GM23338 (cell line): Measurements from ENCODE around the gene ULK4. TPM values are rescaled to one million over a fixed set of nuclear protein-coding genes. Genes with fewer than 3 reads are reported as not detected.

Experiments used
- ATAC-seq: fragments of 200-7000 bp; cut with Tn5 transposase; 3 replicates; pipeline ENCODE4 v1.9.1; 2020
- DNase-seq: peaks from one replicate; pipeline ENCODE4 v3.0.0-alpha.2; 2015; ENCODE audit warnings: low spot score
- H2AFZ ChIP-seq: fragments of 200-600 bp; sonication (generic); 2 replicates; pipeline ENCODE4 v1.8.0; 2016; ENCODE audit warnings: antibody characterized with exemption, mild to moderate bottlenecking, moderate library complexity
- H3F3A ChIP-seq: fragments of 200-600 bp; sonication (generic); replicated peaks from 2 replicates; pipeline ENCODE4 v1.8.0; 2017; ENCODE audit warnings: antibody characterized with exemption, mixed run types, low read depth
- H3K27ac ChIP-seq: fragments of 200-600 bp; sonication (generic); 2 replicates; pipeline ENCODE4 v1.6.1; 2016; ENCODE audit warnings: low read depth
- H3K27me3 ChIP-seq: fragments of 200-600 bp; sonication (generic); 2 replicates; pipeline ENCODE4 v1.8.0; 2016; ENCODE audit warnings: mild to moderate bottlenecking, mixed run types, moderate library complexity; ENCODE audit not compliant: insufficient read depth
- H3K36me3 ChIP-seq: fragments of 200-600 bp; sonication (generic); 2 replicates; pipeline ENCODE4 v1.8.0; 2016; ENCODE audit warnings: mild to moderate bottlenecking; ENCODE audit not compliant: insufficient read depth
- H3K4me1 ChIP-seq: fragments of 200-600 bp; sonication (generic); 2 replicates; pipeline ENCODE4 v1.8.0; 2016; ENCODE audit warnings: mild to moderate bottlenecking, moderate library complexity; ENCODE audit not compliant: insufficient read depth
- H3K4me2 ChIP-seq: fragments of 200-600 bp; sonication (generic); 2 replicates; pipeline ENCODE4 v1.7.1; 2017; ENCODE audit warnings: mixed run types
- H3K4me3 ChIP-seq: fragments of 200-600 bp; sonication (generic); 2 replicates; pipeline ENCODE4 v1.6.1; 2016; ENCODE audit warnings: mixed run types
- H3K79me2 ChIP-seq: fragments of 200-600 bp; sonication (generic); replicated peaks from 2 replicates; pipeline ENCODE4 v1.8.0; 2017; ENCODE audit warnings: mild to moderate bottlenecking; ENCODE audit not compliant: insufficient read depth
- H3K9me2 ChIP-seq: fragments of 200-600 bp; sonication (generic); 2 replicates; pipeline ENCODE4 v1.8.0; 2017; ENCODE audit not compliant: insufficient read depth
- H4K20me1 ChIP-seq: fragments of 200-600 bp; sonication (generic); replicated peaks from 2 replicates; pipeline ENCODE4 v1.8.0; 2017; ENCODE audit warnings: mild to moderate bottlenecking; ENCODE audit not compliant: insufficient read depth
- H3K27ac Mint-ChIP-seq: 2 replicates; pipeline ENCODE4 v1.8.0; 2020; ENCODE audit warnings: inconsistent platforms, mild to moderate bottlenecking, moderate library complexity, mixed read lengths
- H3K27me3 Mint-ChIP-seq: 3 replicates; pipeline ENCODE4 v1.8.0; 2022; ENCODE audit warnings: low read depth, mild to moderate bottlenecking, moderate library complexity, mixed read lengths, inconsistent platforms; ENCODE audit not compliant: insufficient read depth, poor library complexity
- H3K36me3 Mint-ChIP-seq: 3 replicates; pipeline ENCODE4 v1.8.0; 2021; ENCODE audit warnings: low read depth, mild to moderate bottlenecking, inconsistent platforms, moderate library complexity, mixed read lengths
- H3K4me1 Mint-ChIP-seq: 3 replicates; pipeline ENCODE4 v1.8.0; 2020; ENCODE audit warnings: mild to moderate bottlenecking, inconsistent platforms, mixed read lengths
- H3K4me3 Mint-ChIP-seq: 3 replicates; pipeline ENCODE4 v1.8.0; 2021; ENCODE audit warnings: moderate library complexity, mild to moderate bottlenecking, inconsistent platforms, mixed read lengths
- H3K9me3 Mint-ChIP-seq: 3 replicates; pipeline ENCODE4 v1.8.0; 2020; ENCODE audit warnings: moderate library complexity, mild to moderate bottlenecking, inconsistent platforms, mixed read lengths
- CREB1 ChIP-seq: fragments of 250-450 bp; sonication (Bioruptor Pico); IDR thresholded peaks from 2 replicates; pipeline ENCODE4 v1.5.0; 2020; ENCODE audit warnings: low read depth, mild to moderate bottlenecking, moderate library complexity
- EZH2 ChIP-seq: fragments of 200-600 bp; sonication (generic); IDR thresholded peaks from one replicate; pipeline ENCODE4 v1.8.0; 2017; ENCODE audit warnings: antibody characterized with exemption, mild to moderate bottlenecking, low read depth; ENCODE audit not compliant: unreplicated experiment
- EZH2phosphoT487 ChIP-seq: fragments of 200-600 bp; sonication (generic); IDR thresholded peaks from one replicate; pipeline ENCODE4 v1.8.1; 2018; ENCODE audit warnings: antibody characterized with exemption; ENCODE audit not compliant: unreplicated experiment
- JUNB ChIP-seq: IDR thresholded peaks from one replicate; pipeline ENCODE4 v1.6.1; 2016; ENCODE audit warnings: antibody characterized with exemption; ENCODE audit not compliant: unreplicated experiment
- NANOG ChIP-seq: IDR thresholded peaks from 2 replicates; pipeline ENCODE4 v1.6.1; 2016; ENCODE audit warnings: antibody characterized with exemption, borderline replicate concordance
- POLR2AphosphoS5 ChIP-seq: IDR thresholded peaks from 2 replicates; pipeline ENCODE4 v1.6.1; 2016; ENCODE audit warnings: antibody characterized with exemption, low read depth
- STAT1 ChIP-seq: IDR thresholded peaks from one replicate; pipeline ENCODE4 v1.6.1; 2016; ENCODE audit warnings: antibody characterized with exemption; ENCODE audit not compliant: unreplicated experiment
- ZNF114 ChIP-seq: fragments of 250-450 bp; sonication (Bioruptor Pico); IDR thresholded peaks from 2 replicates; pipeline ENCODE4 v1.5.0; 2020; ENCODE audit warnings: mild to moderate bottlenecking, moderate library complexity
- ZNF331 ChIP-seq: fragments of 250-450 bp; sonication (Bioruptor Pico); IDR thresholded peaks from 2 replicates; pipeline ENCODE4 v1.5.0; 2020; ENCODE audit warnings: low read depth, mild to moderate bottlenecking, moderate library complexity
- polyA plus RNA-seq: library from polyadenylated mRNA; unstranded; fragments of >200 nt; fragmentation: Nextera tagmentation; extraction: Ambion mirVana; gene quantifications from 2 replicates; pipeline ENCODE4 v1.2.1, GENCODE V29; 2016
- total RNA-seq: library from RNA; depleted of rRNA; stranded (reverse); fragments of >200 nt; shearing (Covaris generic); gene quantifications from 2 replicates; pipeline ENCODE4 v1.2.3, GENCODE V29; 2014
- TF ChIP-seq, protein P1 (sequence below): fragments of 250-450 bp; sonication (Bioruptor Pico); IDR thresholded peaks from 2 replicates; pipeline ENCODE4 v1.5.0; 2020; ENCODE audit warnings: mild to moderate bottlenecking, moderate library complexity
- TF ChIP-seq, protein P2 (sequence below), 2 experiments: fragments of 200-600 bp in 1 of 2; sonication (generic) in 1 of 2; conservative IDR thresholded peaks; 2 replicates each; pipeline versions ENCODE4 v1.5.1 to v1.6.1; 2016 to 2017; ENCODE audit warnings: antibody characterized with exemption in 2 of 2, low read depth in 2 of 2, mild to moderate bottlenecking in 2 of 2, moderate library complexity in 1 of 2
- TF ChIP-seq, protein P3 (sequence below): IDR thresholded peaks from one replicate; pipeline ENCODE4 v1.6.1; 2018; ENCODE audit warnings: antibody characterized with exemption; ENCODE audit not compliant: unreplicated experiment
- TF ChIP-seq, protein P4 (sequence below): IDR thresholded peaks from 2 replicates; pipeline ENCODE4 v1.6.1; 2016; ENCODE audit warnings: antibody characterized with exemption

ULK4 gene
- total and polyA plus RNA-seq, 2 experiments from 2014 or later = 20.8 to 41.4 TPM

DNA sequence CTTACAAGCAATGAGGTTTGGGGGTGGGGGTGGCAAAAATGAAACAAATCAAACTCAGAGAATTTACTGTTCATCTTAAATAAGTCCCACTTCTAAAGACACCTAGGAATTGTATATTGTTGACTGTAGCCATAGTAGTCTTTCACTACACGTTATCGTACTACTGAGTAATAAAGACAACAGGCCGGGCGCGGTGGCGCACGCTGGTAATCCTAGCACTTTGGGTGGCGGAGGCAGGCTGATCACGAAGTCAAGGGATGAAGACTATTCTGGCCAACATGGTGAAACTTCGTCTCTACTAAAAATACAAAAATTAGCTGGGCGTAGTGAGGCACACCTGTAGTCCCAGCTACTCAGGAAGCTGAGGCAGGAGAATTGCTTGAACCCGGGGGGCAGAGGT is 531.0 kb downstream of the ULK4 start (continued):
- TF ChIP-seq ZNF114 = no peak
- TF ChIP-seq JUNB = no peak
- TF ChIP-seq STAT1 = no peak
- no peak for TF ChIP-seq NANOG

DNA sequence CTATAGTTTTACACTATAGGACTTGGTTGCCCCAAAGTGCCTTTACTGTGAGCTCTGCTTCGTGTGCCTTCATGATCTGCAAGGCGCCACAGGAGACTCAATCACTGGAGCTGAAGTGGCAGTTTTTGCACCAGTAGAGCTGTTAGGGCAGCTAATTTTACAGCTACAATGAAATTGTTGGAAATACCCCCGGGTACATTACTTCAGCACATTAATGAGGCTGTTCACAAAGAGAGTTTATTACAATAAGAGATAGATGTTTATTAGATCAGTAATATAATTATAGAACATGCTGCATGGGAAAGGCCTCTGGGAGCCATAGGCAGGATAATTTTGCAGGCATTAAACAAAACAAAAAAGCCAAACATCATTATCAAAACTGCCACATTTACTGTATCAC is 531.5 kb downstream of the ULK4 start:
- Mint-ChIP-seq H3K27ac (no peak overlapping the region), H3K27me3 (peaks cover 2% of the 10 kb centered on the region), H3K4me3 (no peak overlapping the region), H3K4me1 (no peaks in the 10 kb centered on the region), H3K36me3 (no peaks in the 10 kb centered on the region), H3K9me3 (peaks cover 5% of the 10 kb centered on the region; the same call in 2 of the 3 replicates)
- no peak overlapping the region for H3K27ac ChIP-seq
- no peaks in the 10 kb centered on the region for H3K36me3 ChIP-seq
- no peaks in the 10 kb centered on the region for H3K79me2 ChIP-seq
- no peak overlapping the region for H3K4me2 ChIP-seq
- H3K4me3 ChIP-seq = no peak overlapping the region
- H3K4me1 ChIP-seq = no peaks in the 10 kb centered on the region
- DNase-seq (no peak), ATAC-seq (no peak)
- TF ChIP-seq EZH2phosphoT487 = no peak
- TF ChIP-seq, protein P1, sequence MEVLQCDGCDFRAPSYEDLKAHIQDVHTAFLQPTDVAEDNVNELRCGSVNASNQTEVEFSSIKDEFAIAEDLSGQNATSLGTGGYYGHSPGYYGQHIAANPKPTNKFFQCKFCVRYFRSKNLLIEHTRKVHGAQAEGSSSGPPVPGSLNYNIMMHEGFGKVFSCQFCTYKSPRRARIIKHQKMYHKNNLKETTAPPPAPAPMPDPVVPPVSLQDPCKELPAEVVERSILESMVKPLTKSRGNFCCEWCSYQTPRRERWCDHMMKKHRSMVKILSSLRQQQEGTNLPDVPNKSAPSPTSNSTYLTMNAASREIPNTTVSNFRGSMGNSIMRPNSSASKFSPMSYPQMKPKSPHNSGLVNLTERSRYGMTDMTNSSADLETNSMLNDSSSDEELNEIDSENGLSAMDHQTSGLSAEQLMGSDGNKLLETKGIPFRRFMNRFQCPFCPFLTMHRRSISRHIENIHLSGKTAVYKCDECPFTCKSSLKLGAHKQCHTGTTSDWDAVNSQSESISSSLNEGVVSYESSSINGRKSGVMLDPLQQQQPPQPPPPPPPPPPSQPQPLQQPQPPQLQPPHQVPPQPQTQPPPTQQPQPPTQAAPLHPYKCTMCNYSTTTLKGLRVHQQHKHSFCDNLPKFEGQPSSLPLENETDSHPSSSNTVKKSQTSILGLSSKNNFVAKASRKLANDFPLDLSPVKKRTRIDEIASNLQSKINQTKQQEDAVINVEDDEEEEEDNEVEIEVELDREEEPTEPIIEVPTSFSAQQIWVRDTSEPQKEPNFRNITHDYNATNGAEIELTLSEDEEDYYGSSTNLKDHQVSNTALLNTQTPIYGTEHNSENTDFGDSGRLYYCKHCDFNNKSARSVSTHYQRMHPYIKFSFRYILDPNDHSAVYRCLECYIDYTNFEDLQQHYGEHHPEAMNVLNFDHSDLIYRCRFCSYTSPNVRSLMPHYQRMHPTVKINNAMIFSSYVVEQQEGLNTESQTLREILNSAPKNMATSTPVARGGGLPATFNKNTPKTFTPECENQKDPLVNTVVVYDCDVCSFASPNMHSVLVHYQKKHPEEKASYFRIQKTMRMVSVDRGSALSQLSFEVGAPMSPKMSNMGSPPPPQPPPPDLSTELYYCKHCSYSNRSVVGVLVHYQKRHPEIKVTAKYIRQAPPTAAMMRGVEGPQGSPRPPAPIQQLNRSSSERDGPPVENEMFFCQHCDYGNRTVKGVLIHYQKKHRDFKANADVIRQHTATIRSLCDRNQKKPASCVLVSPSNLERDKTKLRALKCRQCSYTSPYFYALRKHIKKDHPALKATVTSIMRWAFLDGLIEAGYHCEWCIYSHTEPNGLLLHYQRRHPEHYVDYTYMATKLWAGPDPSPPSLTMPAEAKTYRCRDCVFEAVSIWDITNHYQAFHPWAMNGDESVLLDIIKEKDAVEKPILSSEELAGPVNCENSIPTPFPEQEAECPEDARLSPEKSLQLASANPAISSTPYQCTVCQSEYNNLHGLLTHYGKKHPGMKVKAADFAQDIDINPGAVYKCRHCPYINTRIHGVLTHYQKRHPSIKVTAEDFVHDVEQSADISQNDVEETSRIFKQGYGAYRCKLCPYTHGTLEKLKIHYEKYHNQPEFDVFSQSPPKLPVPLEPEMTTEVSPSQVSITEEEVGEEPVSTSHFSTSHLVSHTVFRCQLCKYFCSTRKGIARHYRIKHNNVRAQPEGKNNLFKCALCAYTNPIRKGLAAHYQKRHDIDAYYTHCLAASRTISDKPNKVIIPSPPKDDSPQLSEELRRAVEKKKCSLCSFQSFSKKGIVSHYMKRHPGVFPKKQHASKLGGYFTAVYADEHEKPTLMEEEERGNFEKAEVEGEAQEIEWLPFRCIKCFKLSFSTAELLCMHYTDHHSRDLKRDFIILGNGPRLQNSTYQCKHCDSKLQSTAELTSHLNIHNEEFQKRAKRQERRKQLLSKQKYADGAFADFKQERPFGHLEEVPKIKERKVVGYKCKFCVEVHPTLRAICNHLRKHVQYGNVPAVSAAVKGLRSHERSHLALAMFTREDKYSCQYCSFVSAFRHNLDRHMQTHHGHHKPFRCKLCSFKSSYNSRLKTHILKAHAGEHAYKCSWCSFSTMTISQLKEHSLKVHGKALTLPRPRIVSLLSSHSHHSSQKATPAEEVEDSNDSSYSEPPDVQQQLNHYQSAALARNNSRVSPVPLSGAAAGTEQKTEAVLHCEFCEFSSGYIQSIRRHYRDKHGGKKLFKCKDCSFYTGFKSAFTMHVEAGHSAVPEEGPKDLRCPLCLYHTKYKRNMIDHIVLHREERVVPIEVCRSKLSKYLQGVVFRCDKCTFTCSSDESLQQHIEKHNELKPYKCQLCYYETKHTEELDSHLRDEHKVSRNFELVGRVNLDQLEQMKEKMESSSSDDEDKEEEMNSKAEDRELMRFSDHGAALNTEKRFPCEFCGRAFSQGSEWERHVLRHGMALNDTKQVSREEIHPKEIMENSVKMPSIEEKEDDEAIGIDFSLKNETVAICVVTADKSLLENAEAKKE (CRISPR knock-in tag) = no peak
- TF ChIP-seq ZNF114 = no peak
- TF ChIP-seq ZNF331 (CRISPR knock-in tag) = no peak
- no peak for TF ChIP-seq EZH2
- no peak for TF ChIP-seq STAT1
- no peak for TF ChIP-seq JUNB
- TF ChIP-seq, protein P2, sequence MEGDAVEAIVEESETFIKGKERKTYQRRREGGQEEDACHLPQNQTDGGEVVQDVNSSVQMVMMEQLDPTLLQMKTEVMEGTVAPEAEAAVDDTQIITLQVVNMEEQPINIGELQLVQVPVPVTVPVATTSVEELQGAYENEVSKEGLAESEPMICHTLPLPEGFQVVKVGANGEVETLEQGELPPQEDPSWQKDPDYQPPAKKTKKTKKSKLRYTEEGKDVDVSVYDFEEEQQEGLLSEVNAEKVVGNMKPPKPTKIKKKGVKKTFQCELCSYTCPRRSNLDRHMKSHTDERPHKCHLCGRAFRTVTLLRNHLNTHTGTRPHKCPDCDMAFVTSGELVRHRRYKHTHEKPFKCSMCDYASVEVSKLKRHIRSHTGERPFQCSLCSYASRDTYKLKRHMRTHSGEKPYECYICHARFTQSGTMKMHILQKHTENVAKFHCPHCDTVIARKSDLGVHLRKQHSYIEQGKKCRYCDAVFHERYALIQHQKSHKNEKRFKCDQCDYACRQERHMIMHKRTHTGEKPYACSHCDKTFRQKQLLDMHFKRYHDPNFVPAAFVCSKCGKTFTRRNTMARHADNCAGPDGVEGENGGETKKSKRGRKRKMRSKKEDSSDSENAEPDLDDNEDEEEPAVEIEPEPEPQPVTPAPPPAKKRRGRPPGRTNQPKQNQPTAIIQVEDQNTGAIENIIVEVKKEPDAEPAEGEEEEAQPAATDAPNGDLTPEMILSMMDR (conservative IDR thresholded peaks at IDR 0.05; ENCODE audit: low read depth in 2 of 2) = no peak
- no peak for TF ChIP-seq CREB1 (CRISPR knock-in tag)
- TF ChIP-seq NANOG = no peak
- TF ChIP-seq, protein P3, sequence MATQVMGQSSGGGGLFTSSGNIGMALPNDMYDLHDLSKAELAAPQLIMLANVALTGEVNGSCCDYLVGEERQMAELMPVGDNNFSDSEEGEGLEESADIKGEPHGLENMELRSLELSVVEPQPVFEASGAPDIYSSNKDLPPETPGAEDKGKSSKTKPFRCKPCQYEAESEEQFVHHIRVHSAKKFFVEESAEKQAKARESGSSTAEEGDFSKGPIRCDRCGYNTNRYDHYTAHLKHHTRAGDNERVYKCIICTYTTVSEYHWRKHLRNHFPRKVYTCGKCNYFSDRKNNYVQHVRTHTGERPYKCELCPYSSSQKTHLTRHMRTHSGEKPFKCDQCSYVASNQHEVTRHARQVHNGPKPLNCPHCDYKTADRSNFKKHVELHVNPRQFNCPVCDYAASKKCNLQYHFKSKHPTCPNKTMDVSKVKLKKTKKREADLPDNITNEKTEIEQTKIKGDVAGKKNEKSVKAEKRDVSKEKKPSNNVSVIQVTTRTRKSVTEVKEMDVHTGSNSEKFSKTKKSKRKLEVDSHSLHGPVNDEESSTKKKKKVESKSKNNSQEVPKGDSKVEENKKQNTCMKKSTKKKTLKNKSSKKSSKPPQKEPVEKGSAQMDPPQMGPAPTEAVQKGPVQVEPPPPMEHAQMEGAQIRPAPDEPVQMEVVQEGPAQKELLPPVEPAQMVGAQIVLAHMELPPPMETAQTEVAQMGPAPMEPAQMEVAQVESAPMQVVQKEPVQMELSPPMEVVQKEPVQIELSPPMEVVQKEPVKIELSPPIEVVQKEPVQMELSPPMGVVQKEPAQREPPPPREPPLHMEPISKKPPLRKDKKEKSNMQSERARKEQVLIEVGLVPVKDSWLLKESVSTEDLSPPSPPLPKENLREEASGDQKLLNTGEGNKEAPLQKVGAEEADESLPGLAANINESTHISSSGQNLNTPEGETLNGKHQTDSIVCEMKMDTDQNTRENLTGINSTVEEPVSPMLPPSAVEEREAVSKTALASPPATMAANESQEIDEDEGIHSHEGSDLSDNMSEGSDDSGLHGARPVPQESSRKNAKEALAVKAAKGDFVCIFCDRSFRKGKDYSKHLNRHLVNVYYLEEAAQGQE = no peak
- TF ChIP-seq, protein P4, sequence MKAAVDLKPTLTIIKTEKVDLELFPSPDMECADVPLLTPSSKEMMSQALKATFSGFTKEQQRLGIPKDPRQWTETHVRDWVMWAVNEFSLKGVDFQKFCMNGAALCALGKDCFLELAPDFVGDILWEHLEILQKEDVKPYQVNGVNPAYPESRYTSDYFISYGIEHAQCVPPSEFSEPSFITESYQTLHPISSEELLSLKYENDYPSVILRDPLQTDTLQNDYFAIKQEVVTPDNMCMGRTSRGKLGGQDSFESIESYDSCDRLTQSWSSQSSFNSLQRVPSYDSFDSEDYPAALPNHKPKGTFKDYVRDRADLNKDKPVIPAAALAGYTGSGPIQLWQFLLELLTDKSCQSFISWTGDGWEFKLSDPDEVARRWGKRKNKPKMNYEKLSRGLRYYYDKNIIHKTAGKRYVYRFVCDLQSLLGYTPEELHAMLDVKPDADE = no peak
- TF ChIP-seq POLR2AphosphoS5 = no peak
- H3F3A ChIP-seq = no peaks in the 10 kb centered on the region
- H2AFZ ChIP-seq = no peak overlapping the region
- peaks cover under 1% of the 10 kb centered on the region; the same call in 1 of the 2 replicates for H3K9me2 ChIP-seq
- no peaks in the 10 kb centered on the region for H3K27me3 ChIP-seq
- no peaks in the 10 kb centered on the region for H4K20me1 ChIP-seq
